Kidney tubule cell (primary cell): ENCODE data around the gene YIF1B.
"Not testable (repeated sequence)": the region's sequence is repeated elsewhere in the genome, so short reads cannot be mapped to it uniquely, and the experiment has no call there.

Experiments
- DNase-seq: peaks from one replicate; pipeline ENCODE4 v3.0.0-alpha.2; 2018; ENCODE audit warnings: low spot score

The YIF1B gene

DNA sequence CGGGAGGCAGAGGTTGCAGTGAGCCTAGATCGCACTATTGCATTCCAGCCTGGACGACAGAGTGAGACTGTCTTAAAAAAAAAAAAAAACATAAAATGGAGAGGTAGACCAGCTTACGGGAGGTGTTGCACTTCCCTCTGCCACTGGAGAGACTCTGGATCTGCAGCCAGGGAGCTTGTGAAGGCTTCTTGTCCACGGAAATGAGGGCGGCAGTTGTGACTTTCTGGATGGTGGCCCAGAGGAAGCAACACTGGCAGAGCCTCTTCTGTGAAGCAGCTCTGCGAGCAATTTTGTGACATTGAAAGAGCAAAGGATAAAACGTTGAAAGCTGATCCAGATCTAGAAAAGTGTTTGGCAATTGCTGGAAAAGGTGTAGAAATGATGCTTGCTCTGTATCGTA lies 41.0 kb downstream of the YIF1B start:
- DNase-seq = no peak

DNA sequence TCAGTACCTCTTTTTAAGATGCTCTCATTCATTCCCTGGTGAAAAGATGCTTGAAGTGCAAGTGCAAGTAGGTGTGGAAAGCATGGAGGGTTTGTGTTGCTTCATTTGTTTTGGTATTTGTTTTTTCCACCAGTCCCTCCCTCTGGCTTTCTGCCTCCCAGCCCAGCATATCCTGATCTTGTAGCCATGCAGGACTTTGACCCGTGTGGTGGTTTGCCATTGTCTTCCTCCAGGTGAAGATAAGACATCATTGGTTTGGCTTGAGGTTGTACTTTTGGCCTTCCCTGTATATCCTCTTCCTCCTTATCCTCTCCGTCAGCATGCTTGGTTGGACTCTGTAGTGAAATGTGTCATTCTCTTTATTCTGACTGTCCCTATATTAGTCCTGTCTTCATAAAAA lies 42.2 kb downstream of the YIF1B start:
- no peak for DNase-seq

DNA sequence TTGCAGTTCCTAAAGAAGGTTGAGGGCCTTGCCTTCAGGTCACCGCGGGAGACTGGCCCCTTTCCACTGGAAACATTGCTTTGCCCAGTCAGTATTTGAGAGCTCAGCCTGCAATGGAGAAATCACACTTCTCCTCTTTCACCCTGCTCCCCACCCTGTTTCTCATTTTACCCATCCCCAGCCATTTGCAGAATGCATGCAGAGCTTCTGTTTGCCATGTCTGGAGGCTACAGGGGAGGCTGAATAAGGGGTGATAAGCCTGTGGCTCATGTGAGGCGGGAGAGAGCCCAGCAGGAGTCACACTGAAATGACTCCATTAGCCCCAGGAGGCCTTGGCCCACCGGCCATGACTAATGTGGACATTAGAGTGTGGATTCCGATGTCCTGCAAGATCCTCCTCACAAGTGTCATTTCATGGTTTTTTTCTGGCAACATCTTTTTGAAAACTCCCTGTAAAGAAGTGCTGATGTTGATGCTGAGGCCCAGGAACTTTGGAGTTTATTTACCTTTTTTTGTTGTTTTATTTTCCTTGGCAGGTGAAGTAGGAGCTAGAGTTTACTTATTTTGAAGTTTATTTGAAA lies 45.1 kb downstream of the YIF1B start:
- peak; percentile 76 for DNase-seq

GRCh38 chr19:38268539-38268938 lies 47.2 kb downstream of the YIF1B start:
- peak; percentile 41 for DNase-seq

DNA sequence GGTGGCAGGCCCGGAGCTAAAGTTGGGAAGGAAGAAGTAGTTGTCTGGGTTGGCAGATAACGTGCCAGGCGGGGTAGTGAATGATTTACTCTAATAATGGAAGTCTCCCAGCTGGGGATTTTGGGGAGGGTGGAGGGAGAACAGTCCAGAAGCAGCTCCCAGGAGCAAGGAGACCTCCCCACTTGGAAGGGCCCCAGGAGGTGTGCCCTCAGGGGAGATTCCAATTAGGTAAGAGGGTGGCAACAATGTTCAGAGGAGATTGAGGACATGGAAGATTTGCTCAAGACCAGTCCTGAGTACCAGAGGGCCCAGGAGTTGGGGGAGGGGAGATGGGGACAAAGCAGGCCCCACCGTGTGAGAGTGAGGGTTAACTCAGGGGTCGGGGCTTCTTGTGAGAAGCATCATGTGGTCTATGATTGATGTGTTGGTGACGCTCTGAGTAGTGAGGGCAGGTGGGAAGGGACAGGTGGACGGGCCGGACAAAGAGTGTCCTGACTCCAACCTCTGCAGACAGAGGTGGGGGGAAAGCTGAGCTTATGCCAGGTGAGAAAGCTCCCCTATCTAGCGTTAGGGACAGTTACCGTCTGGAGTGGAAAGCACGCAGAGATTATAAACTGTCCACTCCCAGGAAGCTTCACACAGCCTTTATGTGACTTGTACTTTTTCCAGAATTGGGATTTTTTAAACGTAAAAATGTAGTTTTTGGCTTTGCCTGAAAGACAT lies 47.8 kb downstream of the YIF1B start:
- DNase-seq = peak; percentile 88

GRCh38 chr19:38266981-38267597 lies 48.7 kb downstream of the YIF1B start:
- peak; percentile 92 for DNase-seq

- peak; percentile 44 for DNase-seq
Measured at GRCh38 chr19:38265921-38266429, 49.8 kb downstream of the YIF1B start.

DNA sequence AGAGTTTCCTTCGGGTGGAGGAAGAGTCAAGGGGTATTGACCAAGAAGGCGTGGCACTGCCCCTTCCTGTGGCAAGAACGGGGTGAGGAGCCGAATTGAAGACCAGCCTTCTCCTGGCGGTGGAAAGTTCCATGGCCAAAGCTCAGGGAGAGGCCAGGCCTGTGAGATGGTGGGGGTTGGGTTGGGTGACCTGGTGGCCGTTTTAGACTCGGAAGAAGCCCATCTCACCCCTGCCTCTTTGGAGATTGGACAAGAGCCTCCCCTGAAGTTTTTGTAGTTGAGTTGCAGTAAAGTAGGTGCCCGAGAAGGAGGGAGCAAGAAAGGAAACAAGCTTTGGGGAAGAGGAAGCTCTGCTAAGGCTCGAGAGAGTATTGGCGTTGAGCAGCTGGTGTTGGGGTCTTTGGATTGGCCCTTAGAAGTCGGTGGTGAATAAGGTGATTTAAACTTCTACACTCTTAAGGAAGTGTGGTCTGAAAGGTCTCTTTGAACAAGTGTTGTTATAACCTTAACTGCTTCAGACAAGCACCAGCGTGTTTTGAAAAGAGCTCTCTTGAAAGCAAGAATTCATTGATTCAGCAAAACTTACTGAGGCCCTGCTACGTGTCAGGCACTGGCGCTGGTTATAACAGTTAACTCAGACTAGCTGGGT lies 50.4 kb downstream of the YIF1B start:
- peak; percentile 59 for DNase-seq

DNA sequence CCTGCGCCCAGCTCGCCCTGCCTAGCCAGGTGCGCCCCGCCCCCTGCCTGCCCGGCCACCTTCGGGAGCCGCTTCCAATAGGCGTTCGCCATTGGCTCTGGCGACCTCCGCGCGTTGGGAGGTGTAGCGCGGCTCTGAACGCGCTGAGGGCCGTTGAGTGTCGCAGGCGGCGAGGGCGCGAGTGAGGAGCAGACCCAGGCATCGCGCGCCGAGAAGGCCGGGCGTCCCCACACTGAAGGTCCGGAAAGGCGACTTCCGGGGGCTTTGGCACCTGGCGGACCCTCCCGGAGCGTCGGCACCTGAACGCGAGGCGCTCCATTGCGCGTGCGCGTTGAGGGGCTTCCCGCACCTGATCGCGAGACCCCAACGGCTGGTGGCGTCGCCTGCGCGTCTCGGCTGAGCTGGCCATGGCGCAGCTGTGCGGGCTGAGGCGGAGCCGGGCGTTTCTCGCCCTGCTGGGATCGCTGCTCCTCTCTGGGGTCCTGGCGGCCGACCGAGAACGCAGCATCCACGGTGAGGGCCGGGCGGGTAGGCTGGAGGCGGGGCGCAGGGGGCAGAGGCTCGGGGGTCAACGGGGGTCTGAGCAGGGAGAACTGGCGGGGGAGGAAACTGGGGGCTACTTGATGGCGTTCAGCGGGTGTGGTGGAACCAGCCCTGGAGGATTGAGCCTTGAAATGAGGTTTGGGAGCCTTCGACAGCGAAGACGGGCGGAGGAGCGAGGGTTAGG lies 51.1 kb downstream of the YIF1B start, which contains the start of gene SPINT2:
TSS of gene SPINT2 (plus strand) at position 88 of the 727 bp plus-strand sequence. CDS start at position 408, 320 bp downstream.
- DNase-seq = no peak

- DNase-seq = peak; percentile 98
Measured at GRCh38 chr19:38263689-38264485, 51.9 kb downstream of the YIF1B start.

- peak; percentile 40 for DNase-seq
Measured at GRCh38 chr19:38262585-38263268, 53.0 kb downstream of the YIF1B start.

- not testable (repeated sequence) for DNase-seq
Measured at GRCh38 chr19:38261942-38262341, 53.8 kb downstream of the YIF1B start.

GRCh38 chr19:38255383-38256014 lies 60.2 kb downstream of the YIF1B start:
- DNase-seq = no peak

DNA sequence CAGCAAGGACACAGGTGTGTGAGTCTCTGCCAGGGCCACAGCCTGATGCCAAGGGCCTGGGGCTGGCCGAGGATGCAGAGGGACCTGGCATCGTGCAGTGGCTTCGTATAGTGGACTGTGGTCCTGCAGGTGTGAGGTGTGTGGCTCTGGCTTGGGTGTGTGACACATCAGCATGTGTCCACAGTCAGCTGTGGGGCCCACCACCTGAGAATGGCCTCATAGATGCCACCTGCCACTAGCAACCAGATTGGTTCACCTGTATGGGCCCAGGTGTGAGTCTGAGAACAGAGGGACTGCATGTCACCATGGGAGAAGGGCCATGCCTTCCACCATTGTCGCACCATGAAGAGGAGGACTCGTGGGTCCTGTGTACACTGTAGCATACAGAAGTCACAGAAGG lies 62.0 kb downstream of the YIF1B start:
- no peak for DNase-seq
